Measurements from ENCODE around the gene GTPBP10. TPM values are rescaled to one million over a fixed set of nuclear protein-coding genes. Genes with fewer than 3 reads are reported as not detected.
"Not testable (repeated sequence)": the region's sequence is repeated elsewhere in the genome, so short reads cannot be mapped to it uniquely, and the experiment has no call there.

GTPBP10 gene
- polyA plus RNA-seq, 4 donors: 5.4 to 21.6 (median 11.1) TPM

GRCh38 chr7:90345016-90345415 is 1.5 kb upstream of the GTPBP10 start:
- FAIRE-seq: no peak
- H3K27ac ChIP-seq (ENCODE audit: low read depth in 1 of 3, low read length in 2 of 3): no peak overlapping the region
- no peaks in the 10 kb centered on the region for H3K27me3 ChIP-seq (ENCODE audit: control insufficient read depth in 3 of 3, insufficient read depth in 3 of 3, low read length in 3 of 3)
- no peak overlapping the region for H3K4me3 ChIP-seq (ENCODE audit: low read depth in 1 of 3, low read length in 3 of 3)
- no peaks in the 10 kb centered on the region for H3K9me3 ChIP-seq (ENCODE audit: control insufficient read depth in 2 of 2, insufficient read depth in 1 of 2, low read depth in 1 of 2, low read length in 1 of 2)
- no peak for DNase-seq
- H3K4me1 ChIP-seq (ENCODE audit: control insufficient read depth in 3 of 3, insufficient read depth in 2 of 3, low read depth in 1 of 3, low read length in 2 of 3): peaks cover 0 to 11% (median 3%) of the 10 kb centered on the region in 3 donors
- H3K36me3 ChIP-seq (ENCODE audit: control insufficient read depth in 3 of 3, insufficient read depth in 2 of 3, low read depth in 1 of 3, low read length in 3 of 3): peaks cover 0 to 2% (median 0%) of the 10 kb centered on the region in 3 donors

DNA sequence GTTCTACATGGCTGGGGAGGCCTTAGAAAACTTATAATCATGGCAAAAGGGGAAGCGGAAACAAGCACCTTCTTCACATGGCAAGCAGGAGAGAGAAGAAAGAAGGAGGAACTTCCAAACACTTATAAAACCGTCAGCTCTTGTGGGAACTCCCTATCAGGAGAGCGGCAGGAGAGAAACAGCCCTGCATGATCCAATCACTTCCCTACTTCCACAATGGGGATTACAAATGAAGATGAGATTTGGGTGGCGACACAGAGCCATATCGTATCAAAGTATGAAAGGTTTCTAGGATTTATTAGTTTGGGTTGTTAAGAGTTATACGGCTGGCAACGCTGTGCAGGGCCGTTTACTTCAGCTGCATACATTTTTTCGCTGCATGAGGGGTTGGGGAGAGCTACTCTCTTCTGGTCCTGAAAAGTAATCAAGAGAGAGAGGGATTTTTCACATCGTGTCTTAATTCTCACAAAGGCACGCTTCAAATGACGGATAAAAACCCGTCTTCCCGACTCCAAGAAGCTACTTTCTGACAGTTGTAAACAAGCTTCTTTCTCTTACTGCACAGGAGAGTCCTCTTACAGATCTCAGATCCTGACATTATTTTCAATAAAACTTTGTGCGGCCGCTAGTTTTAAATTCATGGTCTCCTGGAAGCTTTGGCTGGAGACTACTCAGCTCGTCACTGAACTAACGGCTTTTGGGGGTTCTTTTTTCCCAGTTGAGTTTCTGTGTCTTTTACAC is 751 bp upstream of the GTPBP10 start:
- Histone ChIP-seq H3K27ac (ENCODE audit: low read depth in 1 of 3, low read length in 2 of 3) (peak overlapping the region; percentile 65 to 98 (median 97)), H3K27me3 (ENCODE audit: control insufficient read depth in 3 of 3, insufficient read depth in 3 of 3, low read length in 3 of 3) (no peaks in the 10 kb centered on the region), H3K4me1 (ENCODE audit: control insufficient read depth in 3 of 3, insufficient read depth in 2 of 3, low read depth in 1 of 3, low read length in 2 of 3) (peaks cover 0 to 11% (median 3%) of the 10 kb centered on the region in 3 donors), H3K4me3 (ENCODE audit: low read depth in 1 of 3, low read length in 3 of 3) (peak overlapping the region; percentile 37 to 92 (median 85)), H3K9me3 (ENCODE audit: control insufficient read depth in 2 of 2, insufficient read depth in 1 of 2, low read depth in 1 of 2, low read length in 1 of 2) (no peaks in the 10 kb centered on the region), H3K36me3 (ENCODE audit: control insufficient read depth in 3 of 3, insufficient read depth in 2 of 3, low read depth in 1 of 3, low read length in 3 of 3) (peaks cover 0 to 2% (median 0%) of the 10 kb centered on the region in 3 donors)
- 8 to 13% (median 10%) methylated on average over 18 of the region's 18 CpGs for WGBS, 3 donors
- FAIRE-seq (no peak), DNase-seq (peak; percentile 52 to 72)

GRCh38 chr7:90347759-90348158 is 1.2 kb downstream of the GTPBP10 start:
- DNase-seq (peak in 1 of 2 donors; percentile 3), FAIRE-seq (no peak)
- Histone ChIP-seq H3K9me3 (ENCODE audit: control insufficient read depth in 2 of 2, insufficient read depth in 1 of 2, low read depth in 1 of 2, low read length in 1 of 2) (no peaks in the 10 kb centered on the region), H3K36me3 (ENCODE audit: control insufficient read depth in 3 of 3, insufficient read depth in 2 of 3, low read depth in 1 of 3, low read length in 3 of 3) (peaks cover 0 to 2% (median 0%) of the 10 kb centered on the region in 3 donors), H3K27me3 (ENCODE audit: control insufficient read depth in 3 of 3, insufficient read depth in 3 of 3, low read length in 3 of 3) (no peaks in the 10 kb centered on the region), H3K4me3 (ENCODE audit: low read depth in 1 of 3, low read length in 3 of 3) (peak overlapping the region in 2 of 3 donors; percentile 8 to 23), H3K4me1 (ENCODE audit: control insufficient read depth in 3 of 3, insufficient read depth in 2 of 3, low read depth in 1 of 3, low read length in 2 of 3) (peaks cover 0 to 11% (median 3%) of the 10 kb centered on the region in 3 donors), H3K27ac (ENCODE audit: low read depth in 1 of 3, low read length in 2 of 3) (no peak overlapping the region)
- WGBS, 3 donors: 50 to 58% (median 54%) methylated on average over 4 of the region's 4 CpGs

- Histone ChIP-seq H3K4me1 (ENCODE audit: control insufficient read depth in 3 of 3, insufficient read depth in 2 of 3, low read depth in 1 of 3, low read length in 2 of 3) (peaks cover 0 to 11% (median 3%) of the 10 kb centered on the region in 3 donors), H3K27me3 (ENCODE audit: control insufficient read depth in 3 of 3, insufficient read depth in 3 of 3, low read length in 3 of 3) (no peaks in the 10 kb centered on the region), H3K36me3 (ENCODE audit: control insufficient read depth in 3 of 3, insufficient read depth in 2 of 3, low read depth in 1 of 3, low read length in 3 of 3) (peaks cover 0 to 4% (median 2%) of the 10 kb centered on the region in 3 donors), H3K9me3 (ENCODE audit: control insufficient read depth in 2 of 2, insufficient read depth in 1 of 2, low read depth in 1 of 2, low read length in 1 of 2) (no peaks in the 10 kb centered on the region), H3K4me3 (ENCODE audit: low read depth in 1 of 3, low read length in 3 of 3) (no peak overlapping the region), H3K27ac (ENCODE audit: low read depth in 1 of 3, low read length in 2 of 3) (no peak overlapping the region)
- DNase-seq (no peak), FAIRE-seq (no peak)
- WGBS, 3 donors: 79 to 90% (median 85%) methylated on average over 4 of the region's 4 CpGs
Observed at GRCh38 chr7:90349305-90349704, 2.8 kb downstream of the GTPBP10 start.

- not testable (repeated sequence) for DNase-seq; FAIRE-seq; H3K27ac ChIP-seq (ENCODE audit: low read depth in 1 of 3, low read length in 2 of 3); H3K9me3 ChIP-seq (ENCODE audit: control insufficient read depth in 2 of 2, insufficient read depth in 1 of 2, low read depth in 1 of 2, low read length in 1 of 2); H3K27me3 ChIP-seq (ENCODE audit: control insufficient read depth in 3 of 3, insufficient read depth in 3 of 3, low read length in 3 of 3); H3K36me3 ChIP-seq (ENCODE audit: control insufficient read depth in 3 of 3, insufficient read depth in 2 of 3, low read depth in 1 of 3, low read length in 3 of 3); H3K4me3 ChIP-seq (ENCODE audit: low read depth in 1 of 3, low read length in 3 of 3)
- H3K4me1 ChIP-seq (ENCODE audit: control insufficient read depth in 3 of 3, insufficient read depth in 2 of 3, low read depth in 1 of 3, low read length in 2 of 3): peaks cover 0 to 11% (median 3%) of the 10 kb centered on the region in 3 donors
- 93 to 98% (median 98%) methylated on average over 3 of the region's 3 CpGs for WGBS, 3 donors
Observed at GRCh38 chr7:90350032-90350431, 3.5 kb downstream of the GTPBP10 start.

GRCh38 chr7:90351987-90352386 is 5.5 kb downstream of the GTPBP10 start:
- no peak overlapping the region for H3K27ac ChIP-seq (ENCODE audit: low read depth in 1 of 3, low read length in 2 of 3)
- H3K4me3 ChIP-seq (ENCODE audit: low read depth in 1 of 3, low read length in 3 of 3): no peak overlapping the region
- DNase-seq (no peak), FAIRE-seq (no peak)
- H3K27me3 ChIP-seq (ENCODE audit: control insufficient read depth in 3 of 3, insufficient read depth in 3 of 3, low read length in 3 of 3): no peaks in the 10 kb centered on the region
- peaks cover 0 to 7% (median 0%) of the 10 kb centered on the region in 3 donors for H3K4me1 ChIP-seq (ENCODE audit: control insufficient read depth in 3 of 3, insufficient read depth in 2 of 3, low read depth in 1 of 3, low read length in 2 of 3)
- no peaks in the 10 kb centered on the region for H3K9me3 ChIP-seq (ENCODE audit: control insufficient read depth in 2 of 2, insufficient read depth in 1 of 2, low read depth in 1 of 2, low read length in 1 of 2)
- peaks cover 0 to 9% (median 2%) of the 10 kb centered on the region in 3 donors for H3K36me3 ChIP-seq (ENCODE audit: control insufficient read depth in 3 of 3, insufficient read depth in 2 of 3, low read depth in 1 of 3, low read length in 3 of 3)

DNA sequence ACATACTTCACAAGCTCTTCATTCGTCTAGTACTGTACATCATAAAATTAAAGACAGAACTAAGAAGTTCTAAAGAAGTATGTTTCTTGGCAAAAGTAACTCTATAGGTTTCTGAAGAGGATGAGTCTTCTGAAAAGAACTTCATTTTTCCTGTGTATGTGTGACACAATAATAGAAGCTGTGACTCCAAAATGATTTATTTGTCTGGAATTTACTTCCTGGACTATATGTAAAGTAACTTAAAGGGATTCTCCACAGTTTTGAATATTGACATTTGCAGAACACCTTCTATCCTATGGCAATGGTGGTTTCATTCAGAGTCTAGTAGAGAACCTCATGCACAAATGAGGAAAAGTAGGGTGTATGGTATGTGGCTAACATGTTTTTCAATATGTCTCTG is 36.9 kb downstream of the GTPBP10 start:
- no peaks in the 10 kb centered on the region for H3K4me1 ChIP-seq (ENCODE audit: control insufficient read depth in 3 of 3, insufficient read depth in 2 of 3, low read depth in 1 of 3, low read length in 2 of 3)
- peaks cover 8 to 17% (median 11%) of the 10 kb centered on the region in 3 donors for H3K36me3 ChIP-seq (ENCODE audit: control insufficient read depth in 3 of 3, insufficient read depth in 2 of 3, low read depth in 1 of 3, low read length in 3 of 3)
- 86 to 88% (median 87%) methylated on average over 1 of the region's 1 CpG for WGBS, 3 donors
- no peaks in the 10 kb centered on the region for H3K9me3 ChIP-seq (ENCODE audit: control insufficient read depth in 2 of 2, insufficient read depth in 1 of 2, low read depth in 1 of 2, low read length in 1 of 2)
- no peak overlapping the region for H3K4me3 ChIP-seq (ENCODE audit: low read depth in 1 of 3, low read length in 3 of 3)
- H3K27me3 ChIP-seq (ENCODE audit: control insufficient read depth in 3 of 3, insufficient read depth in 3 of 3, low read length in 3 of 3): no peaks in the 10 kb centered on the region
- FAIRE-seq (no peak), DNase-seq (no peak)
- no peak overlapping the region for H3K27ac ChIP-seq (ENCODE audit: low read depth in 1 of 3, low read length in 2 of 3)

GRCh38 chr7:90383861-90384260 is 37.3 kb downstream of the GTPBP10 start:
- DNase-seq (no peak), FAIRE-seq (no peak)
- no peak overlapping the region for H3K27ac ChIP-seq (ENCODE audit: low read depth in 1 of 3, low read length in 2 of 3)
- H3K9me3 ChIP-seq (ENCODE audit: control insufficient read depth in 2 of 2, insufficient read depth in 1 of 2, low read depth in 1 of 2, low read length in 1 of 2): no peaks in the 10 kb centered on the region
- H3K36me3 ChIP-seq (ENCODE audit: control insufficient read depth in 3 of 3, insufficient read depth in 2 of 3, low read depth in 1 of 3, low read length in 3 of 3): peaks cover 8 to 12% (median 11%) of the 10 kb centered on the region in 3 donors
- no peaks in the 10 kb centered on the region for H3K4me1 ChIP-seq (ENCODE audit: control insufficient read depth in 3 of 3, insufficient read depth in 2 of 3, low read depth in 1 of 3, low read length in 2 of 3)
- no peak overlapping the region for H3K4me3 ChIP-seq (ENCODE audit: low read depth in 1 of 3, low read length in 3 of 3)
- no peaks in the 10 kb centered on the region for H3K27me3 ChIP-seq (ENCODE audit: control insufficient read depth in 3 of 3, insufficient read depth in 3 of 3, low read length in 3 of 3)
- WGBS, 3 donors: 91 to 94% (median 93%) methylated on average over 3 of the region's 3 CpGs

DNA sequence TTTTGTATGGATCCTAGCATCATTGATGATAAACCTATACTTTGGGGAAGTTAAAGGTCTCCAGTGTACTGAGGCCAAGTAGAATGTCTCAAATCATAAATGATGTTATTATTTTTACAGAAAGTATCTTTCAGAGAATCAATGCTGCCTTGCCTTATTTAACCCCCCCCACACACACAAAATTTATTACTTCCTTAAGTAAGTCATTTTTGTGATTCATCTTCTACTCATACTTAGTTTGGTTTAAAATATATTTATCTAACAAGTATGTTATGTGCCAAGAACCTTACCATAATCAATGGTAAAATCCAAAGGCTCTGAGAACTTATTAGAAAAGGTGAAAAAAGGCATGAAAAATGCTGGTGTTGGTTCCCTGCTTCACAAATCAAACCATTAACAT is 37.9 kb downstream of the GTPBP10 start:
- DNase-seq: no peak
- no peaks in the 10 kb centered on the region for H3K27me3 ChIP-seq (ENCODE audit: control insufficient read depth in 3 of 3, insufficient read depth in 3 of 3, low read length in 3 of 3)
- H3K4me1 ChIP-seq (ENCODE audit: control insufficient read depth in 3 of 3, insufficient read depth in 2 of 3, low read depth in 1 of 3, low read length in 2 of 3): no peaks in the 10 kb centered on the region
- no peak overlapping the region for H3K4me3 ChIP-seq (ENCODE audit: low read depth in 1 of 3, low read length in 3 of 3)
- no peak for FAIRE-seq
- H3K36me3 ChIP-seq (ENCODE audit: control insufficient read depth in 3 of 3, insufficient read depth in 2 of 3, low read depth in 1 of 3, low read length in 3 of 3): peaks cover 5 to 12% (median 8%) of the 10 kb centered on the region in 3 donors
- H3K9me3 ChIP-seq (ENCODE audit: control insufficient read depth in 2 of 2, insufficient read depth in 1 of 2, low read depth in 1 of 2, low read length in 1 of 2): no peaks in the 10 kb centered on the region
- H3K27ac ChIP-seq (ENCODE audit: low read depth in 1 of 3, low read length in 2 of 3): no peak overlapping the region
